Smooth muscle cell (in vitro differentiated cells): Measurements from ENCODE around the gene RTL5. TPM values are rescaled to one million over a fixed set of nuclear protein-coding genes. Genes with fewer than 3 reads are reported as not detected.

Experiments used
- DNase-seq: peaks from one replicate; lab custom pipeline; 2025; ENCODE audit not compliant: unreplicated experiment; lab: John Stamatoyannopoulos, UW
- H2AFZ ChIP-seq: fragments of 200-600 bp; sonication (generic); 2 replicates; pipeline ENCODE4 v1.6.0; 2016; ENCODE audit warnings: antibody characterized with exemption, low read depth, mild to moderate bottlenecking
- H3F3A ChIP-seq: fragments of 200-600 bp; sonication (generic); 2 replicates; pipeline ENCODE4 v1.6.0; 2017; ENCODE audit warnings: antibody characterized with exemption, low read depth
- H3K27ac ChIP-seq: fragments of 200-600 bp; sonication (generic); 2 replicates; pipeline ENCODE4 v1.5.1; 2016; ENCODE audit warnings: low read depth, mild to moderate bottlenecking
- H3K27me3 ChIP-seq: fragments of 200-600 bp; sonication (generic); 2 replicates; pipeline ENCODE4 v1.6.1; 2016; ENCODE audit warnings: low read depth, mild to moderate bottlenecking
- H3K36me3 ChIP-seq: fragments of 200-600 bp; sonication (generic); 2 replicates; pipeline ENCODE4 v1.5.1; 2016; ENCODE audit warnings: low read depth
- H3K4me1 ChIP-seq: fragments of 200-600 bp; sonication (generic); 2 replicates; pipeline ENCODE4 v1.5.1; 2016; ENCODE audit warnings: low read depth
- H3K4me2 ChIP-seq: fragments of 200-600 bp; sonication (generic); 2 replicates; pipeline ENCODE4 v1.6.0; 2016; ENCODE audit warnings: mild to moderate bottlenecking
- H3K4me3 ChIP-seq: fragments of 200-600 bp; sonication (generic); 2 replicates; pipeline ENCODE4 v1.5.1; 2016; ENCODE audit warnings: mild to moderate bottlenecking
- H3K79me2 ChIP-seq: fragments of 200-600 bp; sonication (generic); 2 replicates; pipeline ENCODE4 v1.6.0; 2016; ENCODE audit warnings: low read depth, mild to moderate bottlenecking
- H3K9ac ChIP-seq: fragments of 200-600 bp; sonication (generic); 2 replicates; pipeline ENCODE4 v1.6.0; 2016; ENCODE audit warnings: low read depth
- H3K9me3 ChIP-seq: fragments of 200-600 bp; sonication (generic); replicated peaks from 2 replicates; pipeline ENCODE4 v1.5.1; 2016; ENCODE audit warnings: low read depth
- H4K20me1 ChIP-seq: fragments of 200-600 bp; sonication (generic); 2 replicates; pipeline ENCODE4 v1.6.0; 2016; ENCODE audit warnings: low read depth
- CTCF ChIP-seq: fragments of 200-600 bp; sonication (generic); IDR thresholded peaks from 2 replicates; pipeline ENCODE4 v1.5.1; 2017; ENCODE audit warnings: borderline replicate concordance, mild to moderate bottlenecking, antibody characterized with exemption; ENCODE audit not compliant: insufficient read depth, poor library complexity, severe bottlenecking
- WGBS: methylation state at CpG from one replicate; pipeline ENCODE4 v1.1.7; 2016; ENCODE audit warnings: low lambda C conversion rate; 5-methylcytosine and 5-hydroxymethylcytosine counted together
- polyA plus RNA-seq: library from polyadenylated mRNA; unstranded; fragments of >200 nt; fragmentation: Nextera tagmentation; extraction: Ambion mirVana; gene quantifications from 2 replicates; pipeline ENCODE4 v1.2.1, GENCODE V29; 2016
- total RNA-seq: library from RNA; depleted of rRNA; stranded (reverse); fragments of >200 nt; gene quantifications from 2 replicates; pipeline ENCODE4 v1.2.3, GENCODE V29; 2014

The RTL5 gene
- total and polyA plus RNA-seq, 2 experiments from 2014 or later = 3.1 to 3.6 TPM

GRCh38 chrX:72102126-72102525 lies 29.6 kb downstream of the RTL5 start:
- no peaks in the 10 kb centered on the region for H3K79me2 ChIP-seq
- no peak overlapping the region for H3K4me3 ChIP-seq
- no peak overlapping the region for H2AFZ ChIP-seq
- no peak for DNase-seq
- no peak overlapping the region for H3K9ac ChIP-seq
- H3K4me2 ChIP-seq = no peak overlapping the region
- no peaks in the 10 kb centered on the region for H3K27me3 ChIP-seq
- no peak overlapping the region for H3K27ac ChIP-seq
- no peaks in the 10 kb centered on the region for H3K36me3 ChIP-seq
- no peak for TF ChIP-seq CTCF
- H4K20me1 ChIP-seq = no peaks in the 10 kb centered on the region
- WGBS = 59% methylated on average over 2 of the region's 2 CpGs
- H3K4me1 ChIP-seq = no peaks in the 10 kb centered on the region
- no peaks in the 10 kb centered on the region for H3F3A ChIP-seq
- no peaks in the 10 kb centered on the region for H3K9me3 ChIP-seq

GRCh38 chrX:72101597-72102037 lies 30.1 kb downstream of the RTL5 start:
- no peaks in the 10 kb centered on the region for H3K27me3 ChIP-seq
- no peak overlapping the region for H3K4me3 ChIP-seq
- H3K9ac ChIP-seq = no peak overlapping the region
- no peak for DNase-seq
- no peak overlapping the region for H2AFZ ChIP-seq
- no peak for TF ChIP-seq CTCF
- H3K4me2 ChIP-seq = no peak overlapping the region
- H3K79me2 ChIP-seq = no peaks in the 10 kb centered on the region
- no peaks in the 10 kb centered on the region for H4K20me1 ChIP-seq
- no peaks in the 10 kb centered on the region for H3F3A ChIP-seq
- 53% methylated on average over 4 of the region's 4 CpGs for WGBS
- H3K27ac ChIP-seq = no peak overlapping the region
- no peaks in the 10 kb centered on the region for H3K9me3 ChIP-seq
- H3K36me3 ChIP-seq = no peaks in the 10 kb centered on the region
- no peaks in the 10 kb centered on the region for H3K4me1 ChIP-seq

GRCh38 chrX:72100824-72101351 lies 30.8 kb downstream of the RTL5 start:
- 77% methylated on average over 9 of the region's 9 CpGs for WGBS
- H3K79me2 ChIP-seq = no peaks in the 10 kb centered on the region
- no peaks in the 10 kb centered on the region for H4K20me1 ChIP-seq
- no peak overlapping the region for H2AFZ ChIP-seq
- no peak overlapping the region for H3K4me2 ChIP-seq
- H3K27me3 ChIP-seq = no peaks in the 10 kb centered on the region
- TF ChIP-seq CTCF = no peak
- H3F3A ChIP-seq = no peaks in the 10 kb centered on the region
- no peak overlapping the region for H3K27ac ChIP-seq
- H3K4me1 ChIP-seq = no peaks in the 10 kb centered on the region
- no peak overlapping the region for H3K4me3 ChIP-seq
- no peaks in the 10 kb centered on the region for H3K9me3 ChIP-seq
- H3K9ac ChIP-seq = no peak overlapping the region
- no peak for DNase-seq
- no peaks in the 10 kb centered on the region for H3K36me3 ChIP-seq

- Histone ChIP-seq H3F3A (no peaks in the 10 kb centered on the region), H3K36me3 (no peaks in the 10 kb centered on the region), H3K9ac (no peak overlapping the region), H3K4me3 (no peak overlapping the region), H3K27ac (no peak overlapping the region), H2AFZ (no peak overlapping the region), H3K27me3 (no peaks in the 10 kb centered on the region), H3K79me2 (no peaks in the 10 kb centered on the region), H3K4me1 (no peaks in the 10 kb centered on the region), H3K4me2 (no peak overlapping the region), H4K20me1 (no peaks in the 10 kb centered on the region), H3K9me3 (no peaks in the 10 kb centered on the region)
- no peak for DNase-seq
- 88% methylated on average over 13 of the region's 13 CpGs for WGBS
- no peak for TF ChIP-seq CTCF
Observed at GRCh38 chrX:72100051-72100755, 31.5 kb downstream of the RTL5 start.
